Right atrium auricular region (tissue), 2 donors: ENCODE data around the gene PCDHA8. TPM values are rescaled to one million over a fixed set of nuclear protein-coding genes. Genes with fewer than 3 reads are reported as not detected.
"Not testable (repeated sequence)": the region's sequence is repeated elsewhere in the genome, so short reads cannot be mapped to it uniquely, and the experiment has no call there.

Experiments
- DNase-seq: peaks from one replicate; pipeline ENCODE4 v3.0.0-alpha.2; 2019; ENCODE audit warnings: low spot score
- H3K27ac ChIP-seq, 2 donors: fragments of 200-600 bp; sonication (generic); 1 replicate in 1 of 2; 2 replicates in 1 of 2; pipeline ENCODE4 v1.5.1; 2016 to 2019
- H3K27me3 ChIP-seq, 2 donors: fragments of 200-600 bp; sonication (generic); one replicate each; pipeline versions ENCODE4 v1.5.1 to v1.6.0; 2017 to 2019
- H3K36me3 ChIP-seq: fragments of 200-600 bp; sonication (generic); one replicate; pipeline ENCODE4 v1.5.1; 2016
- H3K4me1 ChIP-seq, 2 donors: fragments of 200-600 bp; sonication (generic); one replicate each; pipeline versions ENCODE4 v1.5.1 to v1.6.0; 2017 to 2019
- H3K4me3 ChIP-seq, 2 donors: fragments of 200-600 bp; sonication (generic); 1 replicate in 1 of 2; 2 replicates in 1 of 2; pipeline ENCODE4 v1.5.1; 2017 to 2019; ENCODE audit warnings: mild to moderate bottlenecking in 1 of 2, moderate library complexity in 1 of 2
- H3K9me3 ChIP-seq, 2 donors: fragments of 200-600 bp; sonication (generic); one replicate each; pipeline ENCODE4 v1.5.1; 2019
- CTCF ChIP-seq, 2 donors: fragments of 200-600 bp; sonication (generic); IDR thresholded peaks; one replicate each; pipeline ENCODE4 v1.5.1; 2019; ENCODE audit warnings: antibody characterized with exemption in 2 of 2
- total RNA-seq, 2 donors: library from RNA; depleted of rRNA; stranded (reverse); fragments of >200 nt; gene quantifications; one replicate each; pipeline ENCODE4 v1.1.0, GENCODE V29; 2016

The PCDHA8 gene
- total RNA-seq, 2 donors from 2014 or later = not detected

DNA sequence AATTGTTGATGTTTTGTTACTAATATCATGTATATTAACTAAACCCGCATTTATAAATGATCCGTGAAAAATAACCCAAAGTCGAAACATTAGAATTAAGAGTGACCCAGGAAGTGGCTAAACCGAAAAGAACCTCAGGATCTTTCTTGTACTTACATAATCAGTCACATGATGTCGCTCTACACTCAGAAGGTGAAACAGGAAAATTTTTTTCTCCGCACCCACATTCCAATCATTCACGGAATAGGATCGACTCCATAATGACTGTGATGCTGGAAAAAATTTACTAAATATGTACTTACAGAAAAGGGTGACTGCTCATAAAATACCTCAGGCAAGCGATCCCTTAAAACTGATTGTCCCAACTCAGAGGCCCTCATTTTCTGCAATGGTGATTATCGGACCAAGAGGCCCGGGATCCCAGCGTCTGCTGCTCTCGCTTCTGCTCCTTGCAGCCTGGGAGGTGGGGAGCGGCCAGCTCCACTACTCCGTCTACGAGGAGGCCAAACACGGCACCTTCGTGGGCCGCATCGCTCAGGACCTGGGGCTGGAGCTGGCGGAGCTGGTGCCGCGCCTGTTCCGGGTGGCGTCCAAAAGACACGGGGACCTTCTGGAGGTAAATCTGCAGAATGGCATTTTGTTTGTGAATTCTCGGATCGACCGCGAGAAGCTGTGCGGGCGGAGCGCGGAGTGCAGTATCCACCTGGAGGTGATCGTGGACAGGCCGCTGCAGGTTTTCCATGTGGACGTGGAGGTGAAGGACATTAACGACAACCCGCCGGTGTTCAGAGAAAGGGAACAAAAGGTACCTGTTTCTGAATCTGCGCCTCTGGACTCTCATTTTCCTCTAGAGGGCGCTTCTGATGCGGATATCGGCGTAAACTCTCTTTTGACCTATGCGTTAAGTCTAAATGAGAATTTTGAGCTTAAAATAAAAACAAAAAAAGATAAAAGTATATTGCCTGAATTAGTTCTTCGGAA lies 34.4 kb downstream of the PCDHA8 start, which contains the start of gene PCDHA12:
Gene PCDHA12, plus strand, starts transcription at position 224 of the 981 bp plus-strand sequence. Its CDS starts 165 bp downstream, at position 389.
- no peaks in the 10 kb centered on the region for H3K27me3 ChIP-seq
- H3K4me3 ChIP-seq = peak within 1 kb of the TSS in 1 of 2 donors; percentile 7
- TF ChIP-seq CTCF (IDR thresholded peaks at IDR 0.05) = no peak

GRCh38 chr5:140876541-140877261 lies 35.7 kb downstream of the PCDHA8 start:
- not testable (repeated sequence) for H3K4me3 ChIP-seq, H3K4me1 ChIP-seq, H3K27me3 ChIP-seq, DNase-seq, H3K36me3 ChIP-seq, H3K27ac ChIP-seq
- H3K9me3 ChIP-seq = peaks cover 0 to 28% of the 10 kb centered on the region in 2 donors

More for the DNA sequence above, 34.4 kb downstream of the PCDHA8 start, which contains the start of gene PCDHA12:
- Histone ChIP-seq H3K27ac (no peak within 1 kb of the TSS), H3K36me3 (no peaks in the 10 kb centered on the region), H3K4me1 (no peaks in the 10 kb centered on the region), H3K9me3 (peaks cover 0 to 34% of the 10 kb centered on the region in 2 donors)
- DNase-seq = no peak

GRCh38 chr5:140877262-140877581 lies 36.2 kb downstream of the PCDHA8 start:
- peaks cover 0 to 33% of the 10 kb centered on the region in 2 donors for H3K9me3 ChIP-seq
- H3K27me3 ChIP-seq = no peaks in the 10 kb centered on the region
- no peak overlapping the region for H3K4me3 ChIP-seq
- H3K4me1 ChIP-seq = no peaks in the 10 kb centered on the region
- no peak for TF ChIP-seq CTCF (IDR thresholded peaks at IDR 0.05)
- no peak for DNase-seq
- H3K36me3 ChIP-seq = no peaks in the 10 kb centered on the region
- H3K27ac ChIP-seq = no peak overlapping the region

GRCh38 chr5:140881889-140882590 lies 41.1 kb downstream of the PCDHA8 start, which contains the start of gene PCDHA13:
Gene PCDHA13 (plus strand): TSS chr5:140882124. CDS start chr5:140882269, 145 bp downstream.
- H3K36me3 ChIP-seq = no peaks in the 10 kb centered on the region
- DNase-seq = no peak
- H3K9me3 ChIP-seq = peaks cover 0 to 49% of the 10 kb centered on the region in 2 donors
- H3K4me1 ChIP-seq = no peaks in the 10 kb centered on the region
- no peak within 1 kb of the TSS for H3K27ac ChIP-seq
- peak in 1 of 2 donors; percentile 51 for TF ChIP-seq CTCF (IDR thresholded peaks at IDR 0.05)
- no peaks in the 10 kb centered on the region for H3K27me3 ChIP-seq
- peak within 1 kb of the TSS in 1 of 2 donors; percentile 32 for H3K4me3 ChIP-seq

GRCh38 chr5:140882591-140882899 lies 41.6 kb downstream of the PCDHA8 start:
- DNase-seq = no peak
- Histone ChIP-seq H3K9me3 (peaks cover 0 to 44% of the 10 kb centered on the region in 2 donors), H3K27me3 (no peaks in the 10 kb centered on the region), H3K4me3 (peak overlapping the region in 1 of 2 donors; percentile 32), H3K36me3 (no peaks in the 10 kb centered on the region), H3K4me1 (no peaks in the 10 kb centered on the region), H3K27ac (no peak overlapping the region)
- no peak for TF ChIP-seq CTCF (IDR thresholded peaks at IDR 0.05)
